Thoracic aorta (tissue), 2 donors: ENCODE data around the gene ILKAP. TPM values are rescaled to one million over a fixed set of nuclear protein-coding genes. Genes with fewer than 3 reads are reported as not detected.

ENCODE experiments used
- ATAC-seq: fragments of 150-250 bp; one replicate; pipeline ENCODE4 v1.8.0; 2017; ENCODE audit warnings: low read depth; ENCODE audit not compliant: insufficient number of reproducible peaks, low FRiP score
- DNase-seq: peaks from one replicate; pipeline ENCODE4 v3.0.0-alpha.2; 2020; ENCODE audit warnings: low spot score
- H3K27ac ChIP-seq, 2 donors: fragments of 200-600 bp; sonication (generic); 1 replicate in 1 of 2; 2 replicates in 1 of 2; pipeline ENCODE4 v1.5.1; 2016; ENCODE audit warnings: mild to moderate bottlenecking in 2 of 2, moderate library complexity in 2 of 2
- H3K27me3 ChIP-seq: fragments of 200-600 bp; sonication (generic); replicated peaks from 2 replicates; pipeline ENCODE4 v1.6.0; 2016; ENCODE audit warnings: mild to moderate bottlenecking; ENCODE audit not compliant: insufficient read depth
- H3K36me3 ChIP-seq: fragments of 200-600 bp; sonication (generic); one replicate; pipeline ENCODE4 v1.5.1; 2016
- H3K4me1 ChIP-seq, 2 donors: fragments of 200-600 bp; sonication (generic); 1 replicate in 1 of 2; 2 replicates in 1 of 2; pipeline versions ENCODE4 v1.5.1 to v1.6.0; 2016; ENCODE audit warnings: low read depth in 2 of 2, mild to moderate bottlenecking in 1 of 2; ENCODE audit not compliant: control insufficient read depth in 1 of 2
- H3K4me3 ChIP-seq: fragments of 200-600 bp; sonication (generic); 2 replicates; pipeline ENCODE4 v1.5.1; 2016; ENCODE audit warnings: mild to moderate bottlenecking
- H3K9me3 ChIP-seq: fragments of 200-600 bp; sonication (generic); 2 replicates; pipeline ENCODE4 v1.5.1; 2016
- total RNA-seq, 2 donors: library from RNA; depleted of rRNA; stranded (reverse); fragments of >200 nt; gene quantifications; one replicate each; pipeline versions ENCODE4 v1.1.0 to v1.2.3, GENCODE V29; 2016
- TF ChIP-seq, protein P1 (sequence below): fragments of 200-600 bp; sonication (generic); IDR thresholded peaks from one replicate; pipeline ENCODE4 v1.5.1; 2019; ENCODE audit warnings: antibody characterized with exemption

The ILKAP gene
- total RNA-seq, 2 donors from 2014 or later = 28.6 to 58.0 TPM

DNA sequence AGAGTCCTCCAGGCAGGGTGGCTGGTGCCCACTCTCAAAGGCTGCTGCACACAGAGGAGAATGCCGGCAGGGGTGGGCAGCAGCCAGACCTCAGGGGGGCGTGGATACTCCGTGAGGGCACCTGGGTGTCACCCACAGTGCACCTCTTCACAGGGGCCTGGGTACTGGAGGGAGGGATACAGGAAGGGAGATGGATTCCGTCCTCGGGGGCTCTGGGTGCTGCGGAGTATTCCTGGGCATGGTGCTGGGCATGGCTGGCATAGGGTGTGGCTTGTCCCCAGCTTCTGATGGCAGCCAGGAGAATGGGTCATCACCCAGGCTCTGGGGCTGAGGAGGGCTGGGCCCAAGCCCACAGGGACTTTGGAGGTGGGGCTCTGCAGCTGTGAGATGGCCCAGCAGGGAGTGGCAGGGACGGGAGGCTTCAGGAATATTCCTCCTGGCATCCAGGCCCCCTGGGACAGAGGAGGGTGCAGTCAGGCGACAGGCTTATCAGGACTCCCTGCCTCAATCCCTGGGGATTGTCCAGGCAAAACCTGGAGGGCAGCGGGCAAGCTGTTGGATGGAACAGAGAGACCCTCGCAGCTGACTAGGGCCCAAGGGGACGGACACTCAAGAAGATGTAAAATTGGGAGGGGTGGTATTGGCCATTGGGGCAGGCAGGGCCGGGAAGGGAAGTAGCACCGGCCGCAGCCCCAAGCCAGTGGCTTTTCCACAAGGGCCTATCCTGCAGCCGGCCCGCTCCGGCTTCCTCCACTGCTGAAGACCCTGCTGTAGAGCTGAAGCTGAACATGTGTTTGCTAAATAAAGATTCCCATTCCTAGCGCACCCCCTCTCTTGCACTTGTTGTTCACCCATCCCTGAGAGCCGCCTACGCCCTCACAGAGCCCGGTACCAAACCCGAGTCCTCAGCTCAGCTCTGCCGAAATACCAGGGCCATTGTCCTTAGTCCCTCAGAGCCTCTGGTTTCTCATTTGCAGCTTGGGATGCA is 70.7 kb downstream of the ILKAP start:
- H3K36me3 ChIP-seq = no peaks in the 10 kb centered on the region
- no peak for DNase-seq

GRCh38 chr2:238131761-238132462 is 71.6 kb downstream of the ILKAP start:
- no peaks in the 10 kb centered on the region for H3K36me3 ChIP-seq
- TF ChIP-seq, protein P1, sequence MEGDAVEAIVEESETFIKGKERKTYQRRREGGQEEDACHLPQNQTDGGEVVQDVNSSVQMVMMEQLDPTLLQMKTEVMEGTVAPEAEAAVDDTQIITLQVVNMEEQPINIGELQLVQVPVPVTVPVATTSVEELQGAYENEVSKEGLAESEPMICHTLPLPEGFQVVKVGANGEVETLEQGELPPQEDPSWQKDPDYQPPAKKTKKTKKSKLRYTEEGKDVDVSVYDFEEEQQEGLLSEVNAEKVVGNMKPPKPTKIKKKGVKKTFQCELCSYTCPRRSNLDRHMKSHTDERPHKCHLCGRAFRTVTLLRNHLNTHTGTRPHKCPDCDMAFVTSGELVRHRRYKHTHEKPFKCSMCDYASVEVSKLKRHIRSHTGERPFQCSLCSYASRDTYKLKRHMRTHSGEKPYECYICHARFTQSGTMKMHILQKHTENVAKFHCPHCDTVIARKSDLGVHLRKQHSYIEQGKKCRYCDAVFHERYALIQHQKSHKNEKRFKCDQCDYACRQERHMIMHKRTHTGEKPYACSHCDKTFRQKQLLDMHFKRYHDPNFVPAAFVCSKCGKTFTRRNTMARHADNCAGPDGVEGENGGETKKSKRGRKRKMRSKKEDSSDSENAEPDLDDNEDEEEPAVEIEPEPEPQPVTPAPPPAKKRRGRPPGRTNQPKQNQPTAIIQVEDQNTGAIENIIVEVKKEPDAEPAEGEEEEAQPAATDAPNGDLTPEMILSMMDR = no peak
- no peaks in the 10 kb centered on the region for H3K27me3 ChIP-seq

More for the DNA sequence above, 70.7 kb downstream of the ILKAP start:
- Histone ChIP-seq H3K27ac (no peak overlapping the region), H3K4me1 (peaks cover 3 to 6% of the 10 kb centered on the region in 2 donors), H3K9me3 (no peaks in the 10 kb centered on the region), H3K4me3 (no peak overlapping the region), H3K27me3 (no peaks in the 10 kb centered on the region)
- TF ChIP-seq, protein P1 = no peak
- ATAC-seq = no peak

GRCh38 chr2:238130696-238131628 is 72.5 kb downstream of the ILKAP start:
- Histone ChIP-seq H3K4me3 (no peak overlapping the region), H3K9me3 (no peaks in the 10 kb centered on the region), H3K36me3 (no peaks in the 10 kb centered on the region), H3K27ac (no peak overlapping the region), H3K27me3 (no peaks in the 10 kb centered on the region), H3K4me1 (peaks cover 0 to 13% of the 10 kb centered on the region in 2 donors)
- no peak for DNase-seq
- TF ChIP-seq, protein P1 = no peak
- no peak for ATAC-seq

More at GRCh38 chr2:238131761-238132462, 71.6 kb downstream of the ILKAP start:
- no peak overlapping the region for H3K4me3 ChIP-seq
- DNase-seq (no peak), ATAC-seq (no peak)
- no peaks in the 10 kb centered on the region for H3K9me3 ChIP-seq
- H3K4me1 ChIP-seq = peaks cover 0 to 12% of the 10 kb centered on the region in 2 donors
- H3K27ac ChIP-seq = no peak overlapping the region

GRCh38 chr2:238130111-238130695 is 73.3 kb downstream of the ILKAP start:
- H3K4me1 ChIP-seq = peaks cover 0 to 13% of the 10 kb centered on the region in 2 donors
- no peaks in the 10 kb centered on the region for H3K36me3 ChIP-seq
- no peaks in the 10 kb centered on the region for H3K9me3 ChIP-seq
- no peak for DNase-seq
- no peaks in the 10 kb centered on the region for H3K27me3 ChIP-seq
- no peak for ATAC-seq
- no peak overlapping the region for H3K27ac ChIP-seq
- no peak overlapping the region for H3K4me3 ChIP-seq
- TF ChIP-seq, protein P1 = no peak
